ENCODE data around the gene IDI2.

DNA sequence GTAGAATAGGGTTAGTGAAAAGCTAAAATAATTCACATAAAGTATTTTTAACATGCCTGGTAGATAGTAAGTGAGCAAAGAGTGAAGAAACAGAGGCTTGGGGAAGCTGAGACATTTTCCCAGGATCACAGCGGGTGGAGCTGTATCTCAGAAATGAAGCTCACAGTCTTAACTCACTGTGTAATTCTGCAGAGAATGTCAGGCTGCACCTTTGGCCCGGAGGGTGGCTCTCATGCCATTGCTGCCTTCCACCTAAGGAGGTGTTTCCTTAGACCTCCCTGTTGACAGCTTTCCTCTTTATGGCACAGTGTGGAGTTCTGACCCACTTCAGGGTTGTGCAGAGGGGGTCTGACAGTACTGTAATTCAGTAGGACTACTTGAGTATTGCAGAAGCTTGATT is 40.3 kb downstream of the IDI2 start:
- TF ChIP-seq POLR2A (IDR thresholded peaks at IDR 0.05): no peak
- TF ChIP-seq, protein P1, sequence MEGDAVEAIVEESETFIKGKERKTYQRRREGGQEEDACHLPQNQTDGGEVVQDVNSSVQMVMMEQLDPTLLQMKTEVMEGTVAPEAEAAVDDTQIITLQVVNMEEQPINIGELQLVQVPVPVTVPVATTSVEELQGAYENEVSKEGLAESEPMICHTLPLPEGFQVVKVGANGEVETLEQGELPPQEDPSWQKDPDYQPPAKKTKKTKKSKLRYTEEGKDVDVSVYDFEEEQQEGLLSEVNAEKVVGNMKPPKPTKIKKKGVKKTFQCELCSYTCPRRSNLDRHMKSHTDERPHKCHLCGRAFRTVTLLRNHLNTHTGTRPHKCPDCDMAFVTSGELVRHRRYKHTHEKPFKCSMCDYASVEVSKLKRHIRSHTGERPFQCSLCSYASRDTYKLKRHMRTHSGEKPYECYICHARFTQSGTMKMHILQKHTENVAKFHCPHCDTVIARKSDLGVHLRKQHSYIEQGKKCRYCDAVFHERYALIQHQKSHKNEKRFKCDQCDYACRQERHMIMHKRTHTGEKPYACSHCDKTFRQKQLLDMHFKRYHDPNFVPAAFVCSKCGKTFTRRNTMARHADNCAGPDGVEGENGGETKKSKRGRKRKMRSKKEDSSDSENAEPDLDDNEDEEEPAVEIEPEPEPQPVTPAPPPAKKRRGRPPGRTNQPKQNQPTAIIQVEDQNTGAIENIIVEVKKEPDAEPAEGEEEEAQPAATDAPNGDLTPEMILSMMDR (IDR thresholded peaks at IDR 0.05): no peak
